RWPE2 (cell line): ENCODE results near the gene RNF151.

Experiments used
- ATAC-seq: fragments of 200-7000 bp; cut with Tn5 transposase; 3 replicates; pipeline ENCODE4 v1.9.1; 2021; ENCODE audit warnings: low read depth
- DNase-seq: peaks from one replicate; pipeline ENCODE4 v3.0.0-alpha.2; 2020; ENCODE audit warnings: low spot score
- H3K27ac ChIP-seq: fragments of 450-650 bp; 2 replicates; pipeline ENCODE4 v1.5.1; 2017; ENCODE audit warnings: mild to moderate bottlenecking; ENCODE audit not compliant: poor library complexity, severe bottlenecking
- H3K27me3 ChIP-seq: fragments of 250-450 bp; sonication (Bioruptor Pico); 2 replicates; pipeline ENCODE4 v1.5.1; 2021; ENCODE audit warnings: mild to moderate bottlenecking, moderate library complexity; ENCODE audit not compliant: insufficient read depth, poor library complexity, severe bottlenecking
- H3K36me3 ChIP-seq: fragments of 250-450 bp; sonication (Bioruptor Pico); 2 replicates; pipeline ENCODE4 v1.5.1; 2020; ENCODE audit warnings: low read depth, mild to moderate bottlenecking, moderate library complexity
- H3K4me1 ChIP-seq: fragments of 250-450 bp; sonication (Bioruptor Pico); 2 replicates; pipeline ENCODE4 v1.5.1; 2021; ENCODE audit warnings: mild to moderate bottlenecking, moderate library complexity; ENCODE audit not compliant: insufficient read depth, poor library complexity, severe bottlenecking
- H3K4me3 ChIP-seq: fragments of 250-450 bp; sonication (Bioruptor Pico); 2 replicates; pipeline ENCODE4 v1.5.1; 2021; ENCODE audit warnings: mild to moderate bottlenecking, moderate library complexity; ENCODE audit not compliant: severe bottlenecking
- H3K9me3 ChIP-seq: fragments of 250-450 bp; sonication (Bioruptor Pico); 2 replicates; pipeline ENCODE4 v1.5.1; 2021; ENCODE audit warnings: mild to moderate bottlenecking, moderate library complexity; ENCODE audit not compliant: severe bottlenecking
- TF ChIP-seq, protein P1 (sequence below): fragments of 450-650 bp; IDR thresholded peaks from one replicate; pipeline ENCODE4 v1.5.1; 2017; ENCODE audit warnings: mild to moderate bottlenecking, moderate library complexity; ENCODE audit not compliant: poor library complexity, severe bottlenecking

RNF151 gene

DNA sequence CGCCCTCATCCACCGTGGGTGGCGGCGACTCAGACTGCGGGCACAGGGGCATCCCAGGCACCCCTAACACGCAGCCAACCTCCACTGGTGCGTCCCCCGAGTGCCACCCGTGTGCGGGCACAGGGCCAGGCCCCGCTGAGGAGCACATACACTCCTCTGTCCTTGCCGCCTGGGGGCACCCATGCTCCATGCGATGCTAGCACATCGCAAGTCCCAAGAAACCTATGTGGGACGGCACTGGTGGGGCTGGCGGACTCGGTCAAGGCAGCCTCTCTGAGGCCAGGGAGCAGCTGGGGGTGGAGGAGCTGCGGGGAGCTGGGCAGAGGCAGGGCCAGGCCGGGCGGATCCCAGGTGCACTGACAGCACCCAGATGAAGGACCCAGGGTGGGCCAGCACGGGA, 39.0 kb downstream of the RNF151 start:
- Histone ChIP-seq H3K27me3 (no peaks in the 10 kb centered on the region), H3K36me3 (peaks cover 63% of the 10 kb centered on the region), H3K9me3 (no peaks in the 10 kb centered on the region), H3K4me3 (no peak overlapping the region), H3K4me1 (peaks cover 7% of the 10 kb centered on the region), H3K27ac (no peak overlapping the region)
- DNase-seq (no peak), ATAC-seq (no peak)
- TF ChIP-seq, protein P1, sequence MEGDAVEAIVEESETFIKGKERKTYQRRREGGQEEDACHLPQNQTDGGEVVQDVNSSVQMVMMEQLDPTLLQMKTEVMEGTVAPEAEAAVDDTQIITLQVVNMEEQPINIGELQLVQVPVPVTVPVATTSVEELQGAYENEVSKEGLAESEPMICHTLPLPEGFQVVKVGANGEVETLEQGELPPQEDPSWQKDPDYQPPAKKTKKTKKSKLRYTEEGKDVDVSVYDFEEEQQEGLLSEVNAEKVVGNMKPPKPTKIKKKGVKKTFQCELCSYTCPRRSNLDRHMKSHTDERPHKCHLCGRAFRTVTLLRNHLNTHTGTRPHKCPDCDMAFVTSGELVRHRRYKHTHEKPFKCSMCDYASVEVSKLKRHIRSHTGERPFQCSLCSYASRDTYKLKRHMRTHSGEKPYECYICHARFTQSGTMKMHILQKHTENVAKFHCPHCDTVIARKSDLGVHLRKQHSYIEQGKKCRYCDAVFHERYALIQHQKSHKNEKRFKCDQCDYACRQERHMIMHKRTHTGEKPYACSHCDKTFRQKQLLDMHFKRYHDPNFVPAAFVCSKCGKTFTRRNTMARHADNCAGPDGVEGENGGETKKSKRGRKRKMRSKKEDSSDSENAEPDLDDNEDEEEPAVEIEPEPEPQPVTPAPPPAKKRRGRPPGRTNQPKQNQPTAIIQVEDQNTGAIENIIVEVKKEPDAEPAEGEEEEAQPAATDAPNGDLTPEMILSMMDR = no peak

DNA sequence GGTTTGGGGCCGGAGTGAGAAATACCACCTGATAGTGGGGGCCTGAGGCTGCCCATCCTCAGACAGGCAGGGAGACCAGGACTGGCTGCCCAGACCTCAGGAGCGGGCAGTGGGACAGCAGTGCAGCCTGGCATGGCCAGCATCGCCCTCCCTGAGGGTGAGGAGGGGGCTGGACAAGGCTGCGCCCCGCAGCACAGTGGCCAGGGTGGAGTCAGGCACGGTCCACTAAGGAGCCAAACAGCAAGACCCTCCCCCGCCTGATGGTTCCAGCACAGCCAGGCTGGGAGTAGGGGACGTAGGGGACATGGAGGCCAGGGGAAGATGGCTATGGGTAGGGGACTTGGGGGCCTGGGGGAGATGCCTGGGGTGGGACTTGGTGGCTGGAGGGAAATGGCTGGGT, 39.7 kb downstream of the RNF151 start:
- TF ChIP-seq, protein P1 = no peak
- H3K36me3 ChIP-seq = peaks cover 57% of the 10 kb centered on the region
- no peaks in the 10 kb centered on the region for H3K9me3 ChIP-seq
- H3K27me3 ChIP-seq = no peaks in the 10 kb centered on the region
- no peak for DNase-seq
- H3K4me1 ChIP-seq = peaks cover 7% of the 10 kb centered on the region
- H3K27ac ChIP-seq = peak overlapping the region; percentile 85
- H3K4me3 ChIP-seq = no peak overlapping the region
- no peak for ATAC-seq

DNA sequence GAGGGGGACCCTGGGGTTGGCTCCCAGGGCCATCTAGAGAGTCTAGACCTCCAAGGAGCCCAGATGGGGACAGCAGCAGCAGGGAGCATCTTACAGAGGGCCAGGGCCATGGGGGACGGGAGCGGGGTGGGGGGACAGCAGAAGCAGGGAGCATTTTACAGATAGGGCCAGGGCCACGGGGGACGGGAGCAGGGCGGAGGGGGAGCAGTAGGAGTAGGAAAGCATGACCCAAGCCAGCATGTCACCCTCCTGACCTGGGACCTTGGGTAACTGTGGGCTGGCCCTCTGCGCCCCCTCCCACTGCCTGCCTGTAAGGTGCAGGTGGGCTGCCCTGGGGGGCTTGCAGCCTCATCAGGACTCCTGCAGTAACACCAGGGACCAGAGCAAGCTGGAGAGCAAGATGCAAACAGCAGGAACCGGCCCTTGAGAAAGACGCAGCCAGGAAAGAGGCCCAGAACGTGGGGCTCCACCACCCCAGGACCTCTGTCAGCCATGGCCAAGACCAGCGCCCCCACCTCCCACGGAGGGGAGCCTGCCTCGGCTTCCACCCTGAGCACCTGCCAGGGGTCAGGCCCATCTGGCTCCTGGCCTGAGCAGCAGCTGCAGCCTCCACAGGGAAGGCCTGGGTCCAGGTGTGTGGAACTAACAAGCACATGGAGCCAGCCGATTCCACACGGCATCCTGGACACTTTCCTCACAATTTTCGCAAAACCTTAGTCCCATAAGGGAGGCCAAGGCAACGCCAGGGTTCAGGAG, 40.6 kb downstream of the RNF151 start:
- TF ChIP-seq, protein P1 = no peak
- Histone ChIP-seq H3K4me1 (peaks cover 7% of the 10 kb centered on the region), H3K27me3 (no peaks in the 10 kb centered on the region), H3K36me3 (peaks cover 47% of the 10 kb centered on the region), H3K9me3 (no peaks in the 10 kb centered on the region), H3K4me3 (peak overlapping the region; percentile 77), H3K27ac (peak overlapping the region; percentile 85)
- ATAC-seq (no peak), DNase-seq (no peak)

DNA sequence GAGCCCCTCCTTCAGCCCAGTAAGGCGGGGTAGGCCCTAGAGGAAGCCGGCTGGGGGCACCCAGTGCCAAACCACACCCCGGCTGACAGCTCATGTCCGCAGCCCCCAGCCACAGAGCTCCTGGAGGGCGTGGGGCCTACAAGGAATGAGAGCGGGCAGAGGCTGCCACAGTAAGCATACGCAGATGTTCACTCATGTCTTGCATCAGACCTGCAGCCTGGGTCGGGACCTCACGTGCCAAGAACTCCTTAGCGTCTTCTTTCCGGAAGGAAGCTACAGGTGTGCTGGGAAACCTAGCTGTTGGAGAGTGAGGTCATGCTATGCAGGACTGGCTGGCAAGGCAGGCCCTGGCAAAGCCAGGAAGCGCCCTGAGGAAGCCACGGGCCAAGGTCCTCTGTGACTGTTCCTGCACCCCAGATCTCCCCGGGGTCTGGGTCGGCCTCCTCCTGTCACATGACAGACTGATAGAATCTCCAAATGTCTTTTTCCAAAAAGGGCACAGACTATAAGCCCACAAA, 41.4 kb downstream of the RNF151 start:
- H3K4me1 ChIP-seq = peaks cover 7% of the 10 kb centered on the region
- H3K27ac ChIP-seq = peak overlapping the region; percentile 85
- TF ChIP-seq, protein P1 = no peak
- peak; percentile 76 for ATAC-seq
- peak; percentile 95 for DNase-seq
- peaks cover 39% of the 10 kb centered on the region for H3K36me3 ChIP-seq
- H3K9me3 ChIP-seq = no peaks in the 10 kb centered on the region
- peak overlapping the region; percentile 77 for H3K4me3 ChIP-seq
- no peaks in the 10 kb centered on the region for H3K27me3 ChIP-seq

DNA sequence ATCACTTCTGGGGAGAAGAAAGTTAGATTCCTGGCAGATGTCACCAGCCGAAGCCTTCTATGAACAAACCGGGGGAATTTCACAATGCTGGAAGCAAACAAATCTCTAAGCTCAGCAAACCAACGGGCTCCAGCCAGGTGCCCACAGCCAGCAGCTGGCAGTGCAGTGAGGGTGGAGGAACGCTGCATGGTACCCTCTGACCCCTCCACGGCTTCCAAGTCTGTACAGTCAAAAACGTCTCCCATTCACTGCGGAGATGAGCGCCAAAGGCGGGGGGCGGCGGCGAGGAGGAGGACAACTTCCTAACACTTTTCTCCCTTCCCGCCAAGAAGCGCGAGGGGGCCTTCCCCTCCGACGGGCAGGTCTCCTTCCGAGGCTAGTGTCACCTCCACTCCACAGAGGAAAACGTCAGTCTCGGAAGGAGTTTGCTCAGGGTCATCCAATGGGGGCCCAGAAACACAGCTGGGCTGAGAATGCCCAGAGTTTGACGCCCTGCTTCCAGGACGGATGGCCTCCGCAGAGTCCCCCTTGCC, 42.0 kb downstream of the RNF151 start:
- peak overlapping the region; percentile 77 for H3K4me3 ChIP-seq
- H3K4me1 ChIP-seq = peaks cover 7% of the 10 kb centered on the region
- no peaks in the 10 kb centered on the region for H3K27me3 ChIP-seq
- H3K36me3 ChIP-seq = peaks cover 33% of the 10 kb centered on the region
- no peaks in the 10 kb centered on the region for H3K9me3 ChIP-seq
- TF ChIP-seq, protein P1 = no peak
- H3K27ac ChIP-seq = peak overlapping the region; percentile 85
- DNase-seq (no peak), ATAC-seq (no peak)
